GM21515 (cell line): ENCODE measurements around the gene RPL15.

ENCODE experiments used
- ATAC-seq: cut with Tn5 transposase; IDR thresholded peaks from one replicate; pipeline ENCODE4 v1.9.1; 2021; ENCODE audit not compliant: unreplicated experiment

Gene RPL15

DNA sequence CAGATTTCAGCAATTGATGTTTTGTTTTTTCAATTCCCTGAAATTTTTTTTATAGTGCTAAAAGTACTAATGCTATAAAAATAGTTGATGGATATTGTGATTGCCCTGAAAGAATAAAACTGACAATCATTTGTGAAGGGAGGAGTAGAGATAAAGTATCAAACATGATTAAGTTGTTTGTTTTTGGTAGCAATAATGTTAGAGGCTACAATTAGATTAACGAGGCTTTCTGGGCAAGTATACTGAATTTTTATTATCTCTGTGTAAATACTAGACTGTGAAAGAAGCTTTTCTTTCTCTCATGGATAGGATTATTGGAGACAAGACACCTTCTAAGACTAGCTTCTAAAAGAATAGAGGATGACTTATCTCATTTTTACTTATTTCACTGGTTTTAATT, 43.7 kb downstream of the RPL15 start:
- no peak for ATAC-seq

DNA sequence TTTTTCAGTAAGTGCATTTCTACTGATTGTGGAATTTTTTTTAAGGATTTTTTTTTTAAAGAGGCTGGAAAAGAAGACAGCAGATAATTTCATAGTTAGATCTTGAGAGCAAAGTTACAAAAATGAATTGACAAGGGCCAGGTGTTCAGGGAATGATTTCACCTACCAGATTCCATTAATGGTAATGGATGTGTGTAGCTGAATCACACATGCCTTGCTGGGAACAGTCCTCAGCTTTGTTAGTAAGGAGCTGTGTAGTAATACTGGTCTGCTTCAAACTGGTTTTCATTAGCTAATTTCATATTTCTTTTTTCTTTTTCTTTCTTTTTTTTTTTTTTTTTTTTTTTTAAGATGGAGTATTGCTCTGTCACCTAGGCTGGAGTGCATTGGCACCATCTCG, 44.1 kb downstream of the RPL15 start:
- no peak for ATAC-seq

DNA sequence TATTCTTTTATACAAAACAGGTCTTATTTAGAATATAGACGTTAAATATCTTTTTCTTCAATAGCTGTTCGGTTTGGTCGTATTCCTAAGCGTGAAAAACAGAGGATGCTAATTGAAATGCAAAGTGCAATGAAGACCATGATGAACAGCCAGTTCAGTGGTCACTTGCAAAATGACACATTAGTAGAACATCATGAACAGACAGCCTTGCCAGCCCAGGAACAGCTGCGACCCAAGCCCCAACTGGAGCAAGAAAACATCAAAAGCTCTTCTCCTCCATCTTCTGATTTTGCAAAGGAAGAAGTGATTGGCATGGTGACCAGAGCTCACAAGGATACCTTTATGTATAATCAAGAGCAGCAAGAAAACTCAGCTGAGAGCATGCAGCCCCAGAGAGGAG, 45.0 kb downstream of the RPL15 start:
- no peak for ATAC-seq

DNA sequence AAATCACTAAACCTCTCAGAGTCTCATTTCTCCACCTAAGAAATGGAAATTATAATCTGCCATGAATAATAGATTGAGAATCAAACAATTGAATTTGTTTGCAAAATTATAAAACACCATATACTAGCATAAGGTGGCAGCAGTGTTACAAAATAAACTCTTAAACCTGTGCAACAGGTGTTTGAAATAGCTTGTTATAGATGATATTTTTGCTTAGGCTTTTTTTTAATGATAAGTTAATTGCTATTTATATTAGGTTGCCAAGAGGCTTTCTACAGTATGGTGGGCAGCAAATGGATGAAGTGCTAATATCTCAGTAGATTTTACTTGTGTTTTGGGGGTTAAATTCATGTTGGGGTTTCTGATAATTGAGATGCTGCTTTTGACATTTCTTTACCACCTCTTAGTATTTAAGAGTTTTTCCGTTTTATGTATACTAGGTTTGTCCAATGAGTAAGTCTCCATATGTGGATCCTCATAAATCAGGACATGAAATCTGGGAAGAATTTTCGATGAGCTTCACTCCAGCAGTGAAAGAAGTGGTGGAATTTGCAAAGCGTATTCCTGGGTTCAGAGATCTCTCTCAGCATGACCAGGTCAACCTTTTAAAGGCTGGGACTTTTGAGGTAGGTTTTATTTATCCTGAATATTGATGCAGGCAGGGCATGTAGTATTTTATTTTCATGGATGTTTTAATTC, 47.8 kb downstream of the RPL15 start:
- no peak for ATAC-seq

DNA sequence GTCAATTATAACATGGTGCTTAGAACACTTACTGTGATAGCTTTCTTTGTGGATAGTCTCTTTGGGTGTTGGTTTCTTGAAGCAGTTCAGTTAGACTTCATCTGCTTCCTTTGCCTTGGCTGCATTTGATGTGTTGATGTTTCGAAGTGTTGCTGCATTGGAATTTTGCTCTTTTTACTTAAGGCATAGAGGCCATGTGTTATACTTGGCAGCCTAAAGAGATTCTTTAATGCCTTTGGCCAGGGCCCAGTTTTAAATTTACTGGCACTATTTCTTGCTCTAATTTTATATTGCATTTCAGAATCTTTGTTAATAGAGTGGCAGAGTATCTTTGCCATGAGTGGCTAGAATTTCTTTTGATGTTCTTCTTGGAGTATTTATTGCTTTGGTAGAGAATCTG, 49.4 kb downstream of the RPL15 start:
- no peak for ATAC-seq

DNA sequence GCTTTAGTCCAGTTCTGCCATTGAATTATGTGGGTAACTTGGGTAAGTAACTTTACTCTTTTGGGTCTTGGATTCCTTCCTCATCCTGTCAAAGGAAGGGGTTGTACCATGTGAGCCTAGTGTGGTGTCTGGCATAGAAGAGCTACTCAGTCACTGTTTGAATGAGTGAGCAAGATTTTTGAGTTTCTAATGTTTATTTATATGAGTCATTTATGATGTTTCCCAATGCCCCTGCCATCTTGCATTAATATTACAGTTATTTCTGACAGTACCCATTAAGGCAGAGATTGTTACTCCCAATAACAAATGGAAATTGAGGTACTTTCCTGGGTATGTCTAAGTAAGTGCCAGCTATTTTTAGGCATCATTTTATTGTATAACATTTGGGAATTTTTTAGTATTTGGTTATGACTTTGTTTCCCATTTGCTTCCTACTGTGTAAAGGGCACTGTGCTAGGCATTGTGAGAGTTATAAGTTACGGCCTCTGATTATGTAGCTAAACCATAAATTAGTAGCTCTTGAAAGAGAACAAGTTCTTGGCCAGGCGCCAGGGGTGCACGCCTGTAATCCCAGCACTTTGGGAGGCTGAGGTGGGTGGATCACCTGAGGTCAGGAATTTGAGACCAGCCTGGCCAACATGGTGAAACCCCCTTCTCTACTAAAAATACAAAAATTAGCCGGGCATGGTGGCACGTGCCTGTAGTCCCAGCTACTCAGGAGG, 51.7 kb downstream of the RPL15 start:
- ATAC-seq: no peak

DNA sequence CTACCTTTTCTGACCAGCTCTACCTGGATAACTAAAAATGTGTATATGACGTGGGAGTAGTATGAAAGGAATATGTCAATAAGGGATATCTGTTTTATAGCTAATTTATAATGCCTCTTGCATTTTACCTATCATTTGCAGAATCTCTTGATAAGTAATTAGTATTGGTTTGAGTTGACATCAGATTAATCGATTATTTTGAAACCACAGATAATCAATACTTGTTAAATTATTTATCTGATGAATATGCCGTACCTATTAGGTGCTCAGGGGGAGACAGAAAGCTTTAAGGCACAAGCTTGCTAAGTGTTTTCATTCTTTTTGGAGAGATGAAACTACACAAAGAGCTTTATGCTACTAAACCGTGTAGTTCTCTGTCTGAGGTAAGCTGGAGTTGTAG, 52.5 kb downstream of the RPL15 start:
- no peak for ATAC-seq
